HG02885 (cell line): Measurements from ENCODE around the gene SERPINA5.
"Not testable (repeated sequence)": the region's sequence is repeated elsewhere in the genome, so short reads cannot be mapped to it uniquely, and the experiment has no call there.

ENCODE experiments used
- ATAC-seq: cut with Tn5 transposase; IDR thresholded peaks from one replicate; pipeline ENCODE4 v1.9.1; 2021; ENCODE audit warnings: mild to moderate bottlenecking; ENCODE audit not compliant: unreplicated experiment, poor library complexity

Gene SERPINA5

GRCh38 chr14:94598816-94599655 lies 17.8 kb downstream of the SERPINA5 start:
- no peak for ATAC-seq

- ATAC-seq: no peak
Measured at GRCh38 chr14:94599656-94600004, 18.4 kb downstream of the SERPINA5 start.

- ATAC-seq: no peak
Measured at GRCh38 chr14:94600148-94600545, 18.9 kb downstream of the SERPINA5 start.

- ATAC-seq: no peak
Measured at GRCh38 chr14:94601884-94602391, 20.7 kb downstream of the SERPINA5 start.

GRCh38 chr14:94602722-94603121 lies 21.5 kb downstream of the SERPINA5 start:
- ATAC-seq: no peak

GRCh38 chr14:94605361-94605760 lies 24.1 kb downstream of the SERPINA5 start:
- ATAC-seq: no peak

GRCh38 chr14:94608966-94609365 lies 27.7 kb downstream of the SERPINA5 start:
- ATAC-seq: not testable (repeated sequence)

- ATAC-seq: no peak
Measured at GRCh38 chr14:94611179-94611578, 30.0 kb downstream of the SERPINA5 start.

GRCh38 chr14:94612174-94612573 lies 30.9 kb downstream of the SERPINA5 start, which contains the start of gene SERPINA3:
Gene SERPINA3, plus strand, starts transcription at chr14:94612391. Its CDS starts 2,051 bp downstream, at chr14:94614442.
- ATAC-seq: no peak

- ATAC-seq: no peak
Measured at GRCh38 chr14:94612580-94613554, 31.6 kb downstream of the SERPINA5 start.

GRCh38 chr14:94613720-94614644 lies 32.8 kb downstream of the SERPINA5 start:
- ATAC-seq: no peak

GRCh38 chr14:94614802-94615201 lies 33.6 kb downstream of the SERPINA5 start:
- ATAC-seq: no peak

GRCh38 chr14:94615254-94615653 lies 34.0 kb downstream of the SERPINA5 start:
- no peak for ATAC-seq

GRCh38 chr14:94615823-94616570 lies 34.8 kb downstream of the SERPINA5 start:
- ATAC-seq: no peak

- ATAC-seq: no peak
Measured at GRCh38 chr14:94617366-94617941, 36.2 kb downstream of the SERPINA5 start.

- ATAC-seq: no peak
Measured at GRCh38 chr14:94617988-94618822, 37.0 kb downstream of the SERPINA5 start.

GRCh38 chr14:94619297-94619696 lies 38.1 kb downstream of the SERPINA5 start:
- ATAC-seq: no peak

GRCh38 chr14:94620597-94620996 lies 39.4 kb downstream of the SERPINA5 start:
- no peak for ATAC-seq
